Sigmoid colon (tissue), 7 donors: ENCODE data around the gene CROCC. TPM values are rescaled to one million over a fixed set of nuclear protein-coding genes. Genes with fewer than 3 reads are reported as not detected.
"Not testable (repeated sequence)": the region's sequence is repeated elsewhere in the genome, so short reads cannot be mapped to it uniquely, and the experiment has no call there.

Experiments used
- DNase-seq: peaks from one replicate; pipeline ENCODE4 v3.0.0-alpha.2; 2019
- H3K27ac ChIP-seq, 4 donors: fragments of 200-600 bp; sonication (generic); one replicate each; pipeline ENCODE4 v1.5.1; 2016 to 2019; ENCODE audit warnings: mild to moderate bottlenecking in 1 of 4
- H3K27me3 ChIP-seq, 3 donors: fragments of 200-600 bp; sonication (generic); one replicate each; pipeline ENCODE4 v1.5.1; 2019; ENCODE audit warnings: mild to moderate bottlenecking in 1 of 3
- H3K36me3 ChIP-seq, 4 donors: fragments of 200-600 bp; sonication (generic); one replicate each; pipeline ENCODE4 v1.5.1; 2016 to 2019
- H3K4me1 ChIP-seq, 4 donors: fragments of 200-600 bp; sonication (generic); one replicate each; pipeline ENCODE4 v1.5.1; 2017 to 2019
- H3K4me3 ChIP-seq, 4 donors: fragments of 200-600 bp; sonication (generic); one replicate each; pipeline ENCODE4 v1.5.1; 2017 to 2019; ENCODE audit warnings: mild to moderate bottlenecking in 2 of 4, moderate library complexity in 1 of 4
- H3K9me3 ChIP-seq, 4 donors: fragments of 200-600 bp in 3 of 4; sonication (generic) in 3 of 4; one replicate each; pipeline versions ENCODE4 v1.5.1 to v1.6.1; 2013 to 2019
- CTCF ChIP-seq, 4 experiments: fragments of 450-650 bp in 3 of 4; fragments of 200-600 bp in 1 of 4; IDR thresholded peaks; one replicate each; pipeline ENCODE4 v1.5.1; 2016 to 2019; ENCODE audit warnings: antibody characterized with exemption in 4 of 4, mild to moderate bottlenecking in 3 of 4, moderate library complexity in 2 of 4
- EP300 ChIP-seq, 4 donors: sonication (generic); formaldehyde crosslinking; IDR thresholded peaks; one replicate each; pipeline ENCODE4 v1.6.1; 2017; ENCODE audit warnings: antibody characterized with exemption in 4 of 4
- POLR2A ChIP-seq, 2 donors: fragments of 450-650 bp; IDR thresholded peaks; one replicate each; pipeline ENCODE4 v1.6.1; 2016; ENCODE audit warnings: antibody characterized with exemption in 2 of 2, mild to moderate bottlenecking in 2 of 2, moderate library complexity in 2 of 2
- POLR2AphosphoS5 ChIP-seq, 4 donors: sonication (generic); formaldehyde crosslinking; IDR thresholded peaks; one replicate each; pipeline ENCODE4 v1.6.1; 2017; ENCODE audit warnings: antibody characterized with exemption in 4 of 4
- WGBS, 2 donors: extraction: QIAGEN DNeasy Blood & Tissue Kit; methylation state at CpG; one replicate each; pipeline ENCODE4 v1.1.7; 2013; 5-methylcytosine and 5-hydroxymethylcytosine counted together
- intact Hi-C: fragments of 100-400 bp; cut with DNase I; formaldehyde crosslinking; loops from one replicate; pipeline ENCODE4 v1.15.1; 2023
- polyA plus RNA-seq, 3 donors: library from polyadenylated mRNA; stranded (reverse); fragments of 200-250 nt; gene quantifications; one replicate each; pipeline ENCODE4 v1.2.3, GENCODE V29; 2013
- total RNA-seq, 4 donors: library from RNA; depleted of rRNA; stranded (reverse); fragments of >200 nt; gene quantifications; one replicate each; pipeline ENCODE4 v1.1.0, GENCODE V29; 2016
- donor health status: healthy with polysubstance abuse.
- donor health status: Bipolar disorder and iron deficiency.
- donor health status: healthy.

The CROCC gene
- total RNA-seq: 10 to 100 TPM; 11.4 to 25.5 (median 20.3) TPM
- polyA plus RNA-seq: 10 to 100 TPM in 1 of 3 donors, 1 to 10 TPM in 2; 3.5 to 24.3 (median 7.8) TPM

- WGBS, 2 donors: 24 to 40% methylated on average over 17 of the region's 17 CpGs
- Histone ChIP-seq H3K27me3 (peaks cover 0 to 9% (median 0%) of the 10 kb centered on the region in 3 donors), H3K36me3 (no peaks in the 10 kb centered on the region), H3K4me1 (peaks cover 0 to 13% (median 8%) of the 10 kb centered on the region in 4 donors), H3K4me3 (no peak within 1 kb of the TSS), H3K27ac (no peak within 1 kb of the TSS), H3K9me3 (no peaks in the 10 kb centered on the region)
- intact Hi-C loops: no loop called here
- peak; percentile 69 for DNase-seq
- TF ChIP-seq CTCF (IDR thresholded peaks at IDR 0.05) (no peak), POLR2A (IDR thresholded peaks at IDR 0.05) (no peak), POLR2AphosphoS5 (IDR thresholded peaks at IDR 0.05) (no peak), EP300 (IDR thresholded peaks at IDR 0.05) (no peak)
These were observed at the start of gene CROCC for GRCh38 chr1:16921391-16922185. CROCC (plus strand) TSS chr1:16921931; CDS start chr1:16922019, 88 bp downstream.

- H3K9me3 ChIP-seq, H3K4me1 ChIP-seq, H3K36me3 ChIP-seq, intact Hi-C loops: not testable (repeated sequence)
- H3K27me3 ChIP-seq: peaks cover 0 to 25% (median 4%) of the 10 kb centered on the region in 3 donors
- peak overlapping the region in 1 of 4 donors; percentile 50 for H3K27ac ChIP-seq
- 38 to 44% methylated on average over 59 of the region's 66 CpGs for WGBS, 2 donors
- H3K4me3 ChIP-seq: peak overlapping the region; percentile 32 to 38 (median 35)
- DNase-seq: peak; percentile 84
These were observed 49.3 kb upstream of the CROCC start for GRCh38 chr1:16872152-16873075.

- WGBS, 2 donors: 11 to 19% methylated on average over 41 to 42 of the region's 52 CpGs
- Histone ChIP-seq H3K4me3 (peak overlapping the region; percentile 32 to 38 (median 35)), H3K27me3 (peaks cover 0 to 25% (median 4%) of the 10 kb centered on the region in 3 donors), H3K27ac (peak overlapping the region in 1 of 4 donors; percentile 50)
- intact Hi-C loops, H3K9me3 ChIP-seq, H3K36me3 ChIP-seq, H3K4me1 ChIP-seq: not testable (repeated sequence)
- DNase-seq: peak; percentile 90
These were observed 48.5 kb upstream of the CROCC start for GRCh38 chr1:16873076-16873879.

GRCh38 chr1:16874968-16875765 is 46.6 kb upstream of the CROCC start:
- H3K4me3 ChIP-seq: not testable (repeated sequence)

GRCh38 chr1:16881742-16882141 is 40.0 kb upstream of the CROCC start:
- H3K4me1 ChIP-seq, intact Hi-C loops, H3K4me3 ChIP-seq, H3K27ac ChIP-seq, H3K9me3 ChIP-seq, DNase-seq, H3K27me3 ChIP-seq, H3K36me3 ChIP-seq: not testable (repeated sequence)
- 55 to 83% methylated on average over 1 of the region's 1 CpG for WGBS, 2 donors

More at GRCh38 chr1:16874968-16875765, 46.6 kb upstream of the CROCC start:
- H3K4me1 ChIP-seq, H3K9me3 ChIP-seq, H3K36me3 ChIP-seq, H3K27ac ChIP-seq, DNase-seq, intact Hi-C loops: not testable (repeated sequence)
- peaks cover 0 to 25% (median 4%) of the 10 kb centered on the region in 3 donors for H3K27me3 ChIP-seq
- WGBS, 2 donors: 56 to 64% methylated on average over 32 to 33 of the region's 35 CpGs

- no peak for DNase-seq
- Histone ChIP-seq H3K9me3 (no peaks in the 10 kb centered on the region), H3K36me3 (no peaks in the 10 kb centered on the region), H3K27me3 (no peaks in the 10 kb centered on the region), H3K4me1 (no peaks in the 10 kb centered on the region), H3K27ac (no peak overlapping the region), H3K4me3 (no peak overlapping the region)
- intact Hi-C loops: no loop called here
- 56 to 72% methylated on average over 4 of the region's 4 CpGs for WGBS, 2 donors
- TF ChIP-seq EP300 (IDR thresholded peaks at IDR 0.05) (no peak), CTCF (IDR thresholded peaks at IDR 0.05) (no peak), POLR2AphosphoS5 (IDR thresholded peaks at IDR 0.05) (no peak)
These were observed 38.7 kb upstream of the CROCC start for GRCh38 chr1:16882986-16883385.

- H3K27me3 ChIP-seq, intact Hi-C loops, H3K4me3 ChIP-seq, H3K27ac ChIP-seq, H3K4me1 ChIP-seq, H3K9me3 ChIP-seq, DNase-seq, H3K36me3 ChIP-seq: not testable (repeated sequence)
- WGBS, 2 donors: 81 to 85% methylated on average over 5 of the region's 5 CpGs
These were observed 37.2 kb upstream of the CROCC start for GRCh38 chr1:16884487-16884886.
